A673 (cell line): ENCODE results near the gene INAVA. TPM values are rescaled to one million over a fixed set of nuclear protein-coding genes. Genes with fewer than 3 reads are reported as not detected.

Source experiments
- BruUV-seq: library from RNA; stranded (reverse); fragments of 400-500 nt; replicated peaks from 2 replicates; lab custom pipeline; 2021; lab: Mats Ljungman, UMichigan
- CTCF ChIA-PET: fragments of 300-600 bp; sonication (Branson Sonifier 250); formaldehyde crosslinking; loops from one replicate; lab custom pipeline; 2022; ENCODE audit warnings: antibody characterized with exemption; lab: Charles Lee
- POLR2A ChIA-PET: fragments of 300-600 bp; sonication (Branson Sonifier 250); formaldehyde crosslinking; loops from one replicate; lab custom pipeline; 2022; ENCODE audit warnings: antibody characterized with exemption; ENCODE audit not compliant: low non-redundant PET; lab: Charles Lee
- DNase-seq: peaks from one replicate; pipeline ENCODE4 v3.0.0-alpha.2; 2015; ENCODE audit warnings: low spot score
- H3K27ac ChIP-seq: fragments of 200-600 bp; sonication (generic); 2 replicates; pipeline ENCODE4 v1.5.1; 2016; ENCODE audit warnings: mixed run types, low read depth, mild to moderate bottlenecking, mixed read lengths, antibody characterized with exemption, low read length; ENCODE audit not compliant: poor library complexity, severe bottlenecking
- H3K27me3 ChIP-seq: fragments of 200-600 bp; sonication (generic); replicated peaks from 2 replicates; pipeline ENCODE4 v1.6.1; 2017; ENCODE audit warnings: mixed run types, low read depth, mild to moderate bottlenecking, mixed read lengths, antibody characterized with exemption, low read length; ENCODE audit not compliant: insufficient read depth, poor library complexity
- H3K36me3 ChIP-seq: fragments of 200-600 bp; sonication (generic); 2 replicates; pipeline ENCODE4 v1.6.1; 2016; ENCODE audit warnings: mixed run types, mild to moderate bottlenecking, mixed read lengths, antibody characterized with exemption, low read length; ENCODE audit not compliant: insufficient read depth, poor library complexity, severe bottlenecking
- H3K4me1 ChIP-seq: fragments of 200-600 bp; sonication (generic); 2 replicates; pipeline ENCODE4 v1.6.1; 2017; ENCODE audit warnings: mixed run types, mild to moderate bottlenecking, mixed read lengths, antibody characterized with exemption, low read length; ENCODE audit not compliant: insufficient read depth, poor library complexity, severe bottlenecking
- H3K4me3 ChIP-seq: fragments of 200-600 bp; sonication (generic); 2 replicates; pipeline ENCODE4 v1.5.1; 2016; ENCODE audit warnings: low read depth, mixed run types, mild to moderate bottlenecking, mixed read lengths, low read length; ENCODE audit not compliant: poor library complexity, severe bottlenecking
- H3K9me3 ChIP-seq: fragments of 200-600 bp; sonication (generic); 2 replicates; pipeline ENCODE4 v1.6.1; 2016; ENCODE audit warnings: mixed run types, low read depth, mild to moderate bottlenecking, mixed read lengths, antibody characterized with exemption, low read length; ENCODE audit not compliant: poor library complexity, severe bottlenecking
- CTCF ChIP-seq: fragments of 300-800, 200-600 bp; sonication (generic); conservative IDR thresholded peaks from 2 replicates; pipeline ENCODE4 v1.5.1; 2017; ENCODE audit warnings: low read depth, mild to moderate bottlenecking, antibody characterized with exemption, low read length, moderate library complexity, mixed read lengths
- EZH2 ChIP-seq: fragments of 200-600 bp; sonication (generic); IDR thresholded peaks from 2 replicates; pipeline ENCODE4 v1.6.1; 2017; ENCODE audit warnings: borderline replicate concordance, low read depth, mild to moderate bottlenecking, mixed read lengths, antibody characterized with exemption, low read length; ENCODE audit not compliant: poor library complexity, severe bottlenecking
- intact Hi-C: fragments of 100-400 bp; cut with micrococcal nuclease; formaldehyde crosslinking; loops from one replicate; pipeline ENCODE4 v1.10.0; 2022; ENCODE audit not compliant: unreplicated experiment
- total RNA-seq: library from RNA; stranded (reverse); gene quantifications from 2 replicates; pipeline ENCODE4 v1.2.3, GENCODE V29; 2021

INAVA gene
- total RNA-seq, 1 experiment from 2014 or later: 0.45 TPM

GRCh38 chr1:200873116-200873670 lies 21.5 kb upstream of the INAVA start:
- POLR2A ChIA-PET: no interaction called here
- CTCF ChIA-PET: no interaction called here
- intact Hi-C loops: no loop called here
- TF ChIP-seq EZH2 (no peak), CTCF (no peak)
- H3K27me3 ChIP-seq: peaks cover 8% of the 10 kb centered on the region
- H3K36me3 ChIP-seq: no peaks in the 10 kb centered on the region
- H3K4me1 ChIP-seq: no peaks in the 10 kb centered on the region
- H3K4me3 ChIP-seq: no peak overlapping the region
- no peak for DNase-seq
- no TSS peak for BruUV-seq
- H3K9me3 ChIP-seq: no peaks in the 10 kb centered on the region
- no peak overlapping the region for H3K27ac ChIP-seq

DNA sequence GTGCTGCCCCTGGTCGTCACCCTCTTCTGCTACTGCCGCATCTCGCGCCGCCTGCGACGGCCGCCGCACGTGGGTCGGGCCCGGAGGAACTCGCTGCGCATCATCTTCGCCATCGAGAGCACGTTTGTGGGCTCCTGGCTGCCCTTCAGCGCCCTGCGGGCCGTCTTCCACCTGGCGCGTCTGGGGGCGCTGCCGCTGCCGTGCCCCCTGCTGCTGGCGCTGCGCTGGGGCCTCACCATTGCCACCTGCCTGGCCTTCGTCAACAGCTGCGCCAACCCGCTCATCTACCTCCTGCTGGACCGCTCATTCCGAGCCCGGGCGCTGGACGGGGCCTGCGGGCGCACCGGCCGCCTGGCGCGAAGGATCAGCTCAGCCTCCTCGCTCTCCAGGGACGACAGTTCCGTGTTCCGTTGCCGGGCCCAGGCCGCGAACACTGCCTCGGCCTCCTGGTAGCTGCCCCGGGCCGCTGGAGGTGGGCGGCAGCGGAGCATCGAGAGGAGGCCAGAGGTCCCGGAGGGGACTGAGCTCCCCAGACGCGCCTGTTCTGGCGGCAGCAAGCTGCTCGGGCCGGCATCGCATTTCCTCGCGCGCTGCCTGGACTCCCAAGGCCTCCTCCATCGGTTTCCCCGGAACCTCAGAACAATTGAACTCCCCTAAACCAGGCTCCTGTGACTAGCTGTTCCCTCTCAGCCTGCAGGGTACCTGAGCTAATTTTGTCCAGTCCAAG lies 20.9 kb upstream of the INAVA start:
- no peak overlapping the region for H3K4me3 ChIP-seq
- no peak for TF ChIP-seq EZH2
- no peak for TF ChIP-seq CTCF
- H3K27ac ChIP-seq: no peak overlapping the region
- no peak for DNase-seq
- H3K4me1 ChIP-seq: no peaks in the 10 kb centered on the region
- POLR2A ChIA-PET: no interaction called here
- H3K9me3 ChIP-seq: no peaks in the 10 kb centered on the region
- no TSS peak for BruUV-seq
- CTCF ChIA-PET: no interaction called here
- H3K27me3 ChIP-seq: peaks cover 8% of the 10 kb centered on the region
- H3K36me3 ChIP-seq: no peaks in the 10 kb centered on the region
- intact Hi-C loops: no loop called here

DNA sequence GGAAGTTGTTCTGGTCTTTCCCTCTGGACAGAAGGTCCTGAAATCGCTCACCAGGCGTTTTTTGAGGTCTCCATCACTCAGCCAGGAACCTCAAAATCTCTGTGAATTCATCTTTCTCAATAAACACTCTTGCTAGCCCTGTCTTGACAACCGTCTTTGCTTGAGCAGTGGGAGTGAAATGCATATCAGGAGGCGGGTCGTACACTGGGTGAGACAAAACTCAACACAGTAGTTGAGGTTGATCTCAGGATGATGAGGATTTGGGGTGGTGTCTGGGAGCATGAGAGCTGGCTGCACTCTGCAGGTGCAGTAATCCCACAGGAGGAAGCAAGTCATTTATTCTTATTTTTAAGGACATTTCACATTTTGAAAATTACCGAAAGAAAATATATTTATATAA lies 20.0 kb upstream of the INAVA start:
- TF ChIP-seq CTCF (no peak), EZH2 (no peak)
- ChIA-PET POLR2A (no interaction called here), CTCF (interaction anchor here (0.5 kb wide), 1 partner anchor 230 kb away, joined by 4 read pairs; no protein-coding TSS in a partner anchor)
- H3K27ac ChIP-seq: no peak overlapping the region
- no peak for DNase-seq
- intact Hi-C loops: no loop called here
- H3K36me3 ChIP-seq: no peaks in the 10 kb centered on the region
- peaks cover 8% of the 10 kb centered on the region for H3K27me3 ChIP-seq
- H3K4me3 ChIP-seq: no peak overlapping the region
- no peaks in the 10 kb centered on the region for H3K4me1 ChIP-seq
- H3K9me3 ChIP-seq: no peaks in the 10 kb centered on the region
- BruUV-seq: no TSS peak
